Upper lobe of left lung (tissue), 4 donors: ENCODE results near the gene EHD3.

ENCODE experiments used
- POLR2AphosphoS5 ChIP-seq, 2 donors: sonication (generic); formaldehyde crosslinking; IDR thresholded peaks; one replicate each; pipeline ENCODE4 v1.5.1; 2017; ENCODE audit warnings: antibody characterized with exemption in 2 of 2
- TF ChIP-seq, protein P1 (sequence below), 6 experiments: fragments of 450-650 bp in 4 of 6; fragments of 200-600 bp in 2 of 6; sonication (generic) in 2 of 6; IDR thresholded peaks; one replicate each; pipeline ENCODE4 v1.5.1; 2016 to 2019; ENCODE audit warnings: antibody characterized with exemption in 6 of 6

DNA sequence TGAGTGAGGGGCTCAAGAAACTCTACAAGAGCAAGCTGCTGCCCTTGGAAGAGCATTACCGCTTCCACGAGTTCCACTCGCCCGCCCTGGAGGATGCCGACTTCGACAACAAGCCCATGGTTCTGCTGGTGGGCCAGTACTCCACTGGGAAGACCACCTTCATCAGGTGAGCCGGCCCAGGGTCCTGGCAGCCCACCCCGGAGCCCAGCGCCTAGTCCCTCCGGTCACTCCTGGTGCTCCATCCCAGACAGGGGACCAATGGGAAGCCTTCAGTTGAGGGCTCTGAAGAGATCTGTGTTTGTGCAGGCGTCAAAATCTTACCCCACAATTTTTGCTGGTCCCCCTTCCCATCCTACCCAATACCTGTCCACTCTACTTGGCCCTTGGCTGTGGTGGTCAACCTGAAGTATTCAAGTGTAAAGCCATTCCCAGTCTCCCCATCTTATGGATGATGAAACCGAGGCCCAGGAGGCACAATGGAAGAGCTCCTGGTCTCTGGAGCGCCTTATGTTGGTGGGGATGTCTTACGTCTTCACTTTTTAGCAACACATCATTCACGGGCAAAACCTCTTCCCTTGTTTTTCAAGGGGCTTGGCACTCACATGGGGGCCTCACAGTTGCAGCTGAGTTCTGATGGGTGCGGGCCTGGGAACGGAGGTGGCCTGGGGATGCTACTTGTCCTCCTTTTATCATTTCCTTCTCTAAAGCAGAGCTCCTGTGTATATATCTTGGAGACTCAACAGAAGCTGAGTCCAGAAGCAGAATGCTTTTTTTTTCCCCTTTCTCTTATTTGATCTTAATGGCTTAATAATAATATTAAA is 941 bp downstream of the EHD3 start:
- TF ChIP-seq POLR2AphosphoS5 (IDR thresholded peaks at IDR 0.05) = no peak
- TF ChIP-seq, protein P1, sequence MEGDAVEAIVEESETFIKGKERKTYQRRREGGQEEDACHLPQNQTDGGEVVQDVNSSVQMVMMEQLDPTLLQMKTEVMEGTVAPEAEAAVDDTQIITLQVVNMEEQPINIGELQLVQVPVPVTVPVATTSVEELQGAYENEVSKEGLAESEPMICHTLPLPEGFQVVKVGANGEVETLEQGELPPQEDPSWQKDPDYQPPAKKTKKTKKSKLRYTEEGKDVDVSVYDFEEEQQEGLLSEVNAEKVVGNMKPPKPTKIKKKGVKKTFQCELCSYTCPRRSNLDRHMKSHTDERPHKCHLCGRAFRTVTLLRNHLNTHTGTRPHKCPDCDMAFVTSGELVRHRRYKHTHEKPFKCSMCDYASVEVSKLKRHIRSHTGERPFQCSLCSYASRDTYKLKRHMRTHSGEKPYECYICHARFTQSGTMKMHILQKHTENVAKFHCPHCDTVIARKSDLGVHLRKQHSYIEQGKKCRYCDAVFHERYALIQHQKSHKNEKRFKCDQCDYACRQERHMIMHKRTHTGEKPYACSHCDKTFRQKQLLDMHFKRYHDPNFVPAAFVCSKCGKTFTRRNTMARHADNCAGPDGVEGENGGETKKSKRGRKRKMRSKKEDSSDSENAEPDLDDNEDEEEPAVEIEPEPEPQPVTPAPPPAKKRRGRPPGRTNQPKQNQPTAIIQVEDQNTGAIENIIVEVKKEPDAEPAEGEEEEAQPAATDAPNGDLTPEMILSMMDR (IDR thresholded peaks at IDR 0.05) = no peak
